K562 (cell line): ENCODE results near the gene NTRK1. TPM values are rescaled to one million over a fixed set of nuclear protein-coding genes. Genes with fewer than 3 reads are reported as not detected.

ENCODE experiments used
- ATAC-seq: fragments of 200-7000 bp; cut with Tn5 transposase; 3 replicates; pipeline ENCODE4 v1.9.1; 2020; ENCODE audit warnings: moderate library complexity
- BruUV-seq: library from RNA; stranded (reverse); fragments of 400-500 nt; replicated peaks from 2 replicates; lab custom pipeline; 2021; lab: Mats Ljungman, UMichigan
- CTCF ChIA-PET: fragments of 300-600 bp; formaldehyde crosslinking; extraction: SDS; loops from one replicate; lab custom pipeline; 2021; ENCODE audit warnings: low intra/inter-chr PET ratio; lab: Yijun Ruan, JAX
- POLR2A ChIA-PET: fragments of 300-600, 350-650 bp; sonication (Branson Sonifier 250); formaldehyde crosslinking; extraction: SDS; loops from one replicate; lab custom pipeline; 2021; ENCODE audit warnings: antibody characterized with exemption, inconsistent platforms; lab: Yijun Ruan, JAX
- DNase-seq, 4 experiments: peaks; one replicate each; pipeline versions ENCODE4 v3.0.0 to v3.0.0-alpha.2; 2011 to 2018; ENCODE audit warnings: low spot score in 3 of 4, mixed read lengths in 3 of 4; ENCODE audit errors: extremely low read depth in 1 of 4
- FAIRE-seq: peaks from 2 replicates; lab custom pipeline; 2011; peaks lifted over from hg19 to GRCh38; lab: Jason Lieb, UNC
- H2AFZ ChIP-seq: 2 replicates; pipeline ENCODE4 v1.6.0; 2011; ENCODE audit warnings: low read depth, low read length, control low read depth, inconsistent platforms
- H3K27ac ChIP-seq: fragments of 200-600 bp; 3 replicates; pipeline ENCODE4 v1.8.0; 2011; ENCODE audit warnings: low read depth, mild to moderate bottlenecking, control low read depth, inconsistent platforms, low read length, moderate library complexity, mixed read lengths; ENCODE audit errors: extremely low read depth
- H3K27me3 ChIP-seq, 2 experiments: fragments of 300-600 bp in 1 of 2; 2 replicates in 1 of 2; 3 replicates in 1 of 2; pipeline versions ENCODE4 v1.6.0 to v1.8.0; 2011; ENCODE audit warnings: inconsistent platforms in 2 of 2, low read length in 2 of 2, mild to moderate bottlenecking in 1 of 2, mixed read lengths in 1 of 2, moderate library complexity in 1 of 2; ENCODE audit not compliant: control insufficient read depth in 2 of 2, insufficient read depth in 2 of 2
- H3K36me3 ChIP-seq: fragments of 300-600 bp; 3 replicates; pipeline ENCODE4 v1.8.0; 2011; ENCODE audit warnings: mild to moderate bottlenecking, low read length, inconsistent platforms; ENCODE audit not compliant: control insufficient read depth, insufficient read depth
- H3K4me1 ChIP-seq, 2 experiments: fragments of 200-600 bp in 1 of 2; replicated peaks in 1 of 2; 2 replicates in 1 of 2; 3 replicates in 1 of 2; pipeline versions ENCODE4 v1.5.1 to v1.8.0; 2011; ENCODE audit warnings: inconsistent platforms in 2 of 2, low read length in 2 of 2, mild to moderate bottlenecking in 1 of 2, mixed read lengths in 1 of 2, moderate library complexity in 1 of 2; ENCODE audit not compliant: control insufficient read depth in 2 of 2, insufficient read depth in 2 of 2
- H3K4me2 ChIP-seq: 2 replicates; pipeline ENCODE4 v1.6.1; 2011; ENCODE audit warnings: low read length, control low read depth, inconsistent platforms, mixed read lengths; ENCODE audit not compliant: insufficient read depth
- H3K4me3 ChIP-seq: fragments of 200-600 bp; sonication (generic), shearing (Covaris generic); 2 replicates; pipeline ENCODE4 v1.5.1; 2016; ENCODE audit warnings: control low read depth, inconsistent platforms
- H3K79me2 ChIP-seq: fragments of 200-600 bp; 3 replicates; pipeline ENCODE4 v1.8.0; 2011; ENCODE audit warnings: low read length, inconsistent platforms; ENCODE audit not compliant: control insufficient read depth, insufficient read depth
- H3K9ac ChIP-seq, 2 experiments: 2 replicates each; pipeline versions ENCODE4 v1.6.0 to v1.6.1; 2011; ENCODE audit warnings: low read depth in 2 of 2, low read length in 2 of 2, control low read depth in 1 of 2, inconsistent platforms in 1 of 2, mild to moderate bottlenecking in 1 of 2, mixed read lengths in 1 of 2; ENCODE audit not compliant: insufficient read depth in 1 of 2
- H3K9me1 ChIP-seq: one replicate; pipeline ENCODE4 v1.6.0; 2011; ENCODE audit warnings: inconsistent platforms, mild to moderate bottlenecking, low read length, moderate library complexity; ENCODE audit not compliant: control insufficient read depth, insufficient read depth
- H3K9me3 ChIP-seq: replicated peaks from 2 replicates; pipeline ENCODE4 v1.5.1; 2011; ENCODE audit warnings: low read depth, low read length, inconsistent platforms; ENCODE audit not compliant: control insufficient read depth, insufficient read depth
- H4K20me1 ChIP-seq: replicated peaks from 2 replicates; pipeline ENCODE4 v1.6.1; 2011; ENCODE audit warnings: low read length, inconsistent platforms, mixed read lengths; ENCODE audit not compliant: control insufficient read depth, insufficient read depth
- BCOR ChIP-seq: fragments of 450-650 bp; IDR thresholded peaks from 2 replicates; pipeline ENCODE4 v1.6.1; 2016
- BRCA1 ChIP-seq, 2 experiments: fragments of 450-650 bp in 1 of 2; sonication (generic) in 1 of 2; formaldehyde crosslinking in 1 of 2; IDR thresholded peaks; 2 replicates each; pipeline versions ENCODE4 v1.5.0 to v1.6.1; 2017 to 2020; ENCODE audit warnings: mild to moderate bottlenecking in 1 of 2, missing genetic modification reagents in 1 of 2
- CEBPB ChIP-seq: fragments of 450-650 bp; IDR thresholded peaks from 2 replicates; pipeline ENCODE4 v1.6.1; 2016; ENCODE audit warnings: missing genetic modification characterization, missing compliant biosample characterization
- ESRRA ChIP-seq: fragments of 450-650 bp; IDR thresholded peaks from 2 replicates; pipeline ENCODE4 v1.6.1; 2014; ENCODE audit warnings: low read depth, mild to moderate bottlenecking, moderate library complexity, borderline replicate concordance
- EZH2 ChIP-seq: IDR thresholded peaks from 2 replicates; pipeline ENCODE4 v1.6.1; 2012; ENCODE audit warnings: low read depth, mild to moderate bottlenecking, inconsistent platforms, low read length, borderline replicate concordance
- HDAC1 ChIP-seq, 2 experiments: fragments of 450-650 bp; IDR thresholded peaks; 2 replicates each; pipeline ENCODE4 v1.6.1; 2016 to 2017; ENCODE audit warnings: inconsistent platforms in 1 of 2, mild to moderate bottlenecking in 1 of 2, moderate library complexity in 1 of 2
- HDGF ChIP-seq: fragments of 450-650 bp; IDR thresholded peaks from 2 replicates; pipeline ENCODE4 v1.6.1; 2016
- KDM1A ChIP-seq, 2 experiments: fragments of 450-650 bp; IDR thresholded peaks; 2 replicates each; pipeline ENCODE4 v1.6.1; 2016; ENCODE audit warnings: mild to moderate bottlenecking in 2 of 2
- NELFE ChIP-seq: IDR thresholded peaks from 2 replicates; pipeline ENCODE4 v1.6.1; 2011; ENCODE audit warnings: mild to moderate bottlenecking; ENCODE audit not compliant: insufficient read depth, insufficient read length
- PHF20 ChIP-seq: fragments of 450-650 bp; IDR thresholded peaks from 2 replicates; pipeline ENCODE4 v1.6.1; 2018; ENCODE audit not compliant: partially characterized antibody
- RCOR1 ChIP-seq, 2 experiments: IDR thresholded peaks; 2 replicates each; pipeline ENCODE4 v1.6.1; 2012; ENCODE audit warnings: low read depth in 2 of 2, low read length in 2 of 2, borderline replicate concordance in 1 of 2, improper control_type of control experiment in 1 of 2
- SMARCA5 ChIP-seq: fragments of 450-650 bp; IDR thresholded peaks from 2 replicates; pipeline ENCODE4 v1.6.1; 2016
- WGBS: fragments of 100-300 bp; shearing (Covaris generic); methylation state at CpG from one replicate; pipeline ENCODE4 v1.1.6; 2016; ENCODE audit warnings: low coverage, mixed read lengths; ENCODE audit not compliant: insufficient coverage; ENCODE audit errors: missing lambda C conversion rate; 5-methylcytosine and 5-hydroxymethylcytosine counted together
- in situ Hi-C: fragments of 300-500 bp; cut with MboI; formaldehyde crosslinking; loops from 4 replicates; pipeline ENCODE4 v1.15.0; 2018; ENCODE audit warnings: inconsistent platforms, mixed read lengths
- intact Hi-C: fragments of 100-400 bp; cut with micrococcal nuclease; formaldehyde crosslinking; loops from 2 replicates; pipeline ENCODE4 v1.14.2; 2022
- polyA plus RNA-seq, 8 experiments: library from polyadenylated mRNA; depleted of rRNA in 4 of 8; stranded (reverse) in 5 of 8; unstranded in 3 of 8; fragments of >200 nt; fragmentation: Nextera tagmentation in 2 of 8; fragmentation: Illumina TruSeq in 1 of 8; extraction: Ambion mirVana in 2 of 8; extraction: Trizol in 1 of 8; gene quantifications; 2 replicates each; pipeline versions ENCODE4 v1.2.1 to v1.2.3, GENCODE V29; 2011 to 2014; ENCODE audit warnings: inconsistent platforms in 1 of 8, missing spikeins in 1 of 8
- total RNA-seq, 7 experiments: library from RNA; depleted of rRNA in 6 of 7; stranded (reverse); fragments of >200 nt in 6 of 7; fragmentation: Illumina TruSeq in 2 of 7; extraction: Trizol in 2 of 7; gene quantifications; 2 replicates each; pipeline versions ENCODE4 v1.2.1 to v1.2.3, GENCODE V29; 2011 to 2021; ENCODE audit warnings: low replicate concordance in 1 of 7
- TF ChIP-seq, protein P1 (sequence below), 2 experiments: fragments of 200-800 bp in 1 of 2; sonication (Bioruptor generic) in 1 of 2; sonication (generic) in 1 of 2; formaldehyde crosslinking in 1 of 2; IDR thresholded peaks in 1 of 2; conservative IDR thresholded peaks in 1 of 2; 2 replicates each; pipeline versions ENCODE4 v1.5.0 to v1.6.1; 2016 to 2020; ENCODE audit warnings: missing compliant biosample characterization in 1 of 2, missing genetic modification characterization in 1 of 2, missing genetic modification reagents in 1 of 2
- TF ChIP-seq, protein P2 (sequence below): fragments of 450-650 bp; IDR thresholded peaks from 2 replicates; pipeline ENCODE4 v1.6.1; 2016; ENCODE audit warnings: missing biosample characterization, missing genetic modification characterization
- TF ChIP-seq, protein P3 (sequence below): fragments of 450-650 bp; IDR thresholded peaks from 2 replicates; pipeline ENCODE4 v1.6.1; 2016; ENCODE audit warnings: low read depth, mild to moderate bottlenecking, moderate library complexity

NTRK1 gene
- total and polyA plus RNA-seq, 9 of the 15 experiments (the other 6 are each of a cell fraction or from before 2014, with no cell fraction given) = 0.46 to 30.0 (median 7.9) TPM

DNA sequence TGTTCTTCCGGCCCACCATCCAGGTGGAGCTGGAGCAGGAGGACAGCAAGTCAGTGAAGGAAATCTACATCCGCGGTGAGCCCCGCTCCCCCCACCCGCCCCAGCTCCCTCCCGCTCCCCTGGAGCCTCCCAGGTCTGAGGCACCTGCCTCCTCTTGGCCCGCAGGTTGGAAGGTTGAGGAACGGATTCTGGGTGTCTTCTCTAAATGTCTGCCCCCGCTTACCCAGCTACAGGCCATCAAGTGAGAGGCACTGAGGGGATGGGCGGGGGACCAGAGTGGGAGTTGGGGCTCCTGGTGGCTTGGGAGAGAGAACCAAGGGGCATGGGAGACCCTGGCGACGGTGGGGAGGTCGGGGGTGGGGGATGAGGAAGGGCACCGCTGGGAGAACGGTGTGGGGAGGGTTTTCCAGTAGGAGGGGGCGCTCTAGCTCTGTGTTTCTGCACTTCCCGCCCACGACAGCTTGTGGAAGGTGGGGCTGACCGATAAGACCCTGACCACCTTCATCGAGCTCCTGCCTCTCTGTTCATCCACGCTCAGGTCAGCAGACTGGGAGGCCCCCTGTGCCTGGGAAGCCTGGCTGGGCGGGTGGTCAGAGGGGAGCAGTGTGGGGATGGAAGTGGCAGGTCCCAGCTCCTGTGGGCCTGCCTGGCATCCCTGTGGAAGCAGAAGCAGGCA, 64.0 kb downstream of the NTRK1 start (continued):
- TF ChIP-seq BCOR = no peak

DNA sequence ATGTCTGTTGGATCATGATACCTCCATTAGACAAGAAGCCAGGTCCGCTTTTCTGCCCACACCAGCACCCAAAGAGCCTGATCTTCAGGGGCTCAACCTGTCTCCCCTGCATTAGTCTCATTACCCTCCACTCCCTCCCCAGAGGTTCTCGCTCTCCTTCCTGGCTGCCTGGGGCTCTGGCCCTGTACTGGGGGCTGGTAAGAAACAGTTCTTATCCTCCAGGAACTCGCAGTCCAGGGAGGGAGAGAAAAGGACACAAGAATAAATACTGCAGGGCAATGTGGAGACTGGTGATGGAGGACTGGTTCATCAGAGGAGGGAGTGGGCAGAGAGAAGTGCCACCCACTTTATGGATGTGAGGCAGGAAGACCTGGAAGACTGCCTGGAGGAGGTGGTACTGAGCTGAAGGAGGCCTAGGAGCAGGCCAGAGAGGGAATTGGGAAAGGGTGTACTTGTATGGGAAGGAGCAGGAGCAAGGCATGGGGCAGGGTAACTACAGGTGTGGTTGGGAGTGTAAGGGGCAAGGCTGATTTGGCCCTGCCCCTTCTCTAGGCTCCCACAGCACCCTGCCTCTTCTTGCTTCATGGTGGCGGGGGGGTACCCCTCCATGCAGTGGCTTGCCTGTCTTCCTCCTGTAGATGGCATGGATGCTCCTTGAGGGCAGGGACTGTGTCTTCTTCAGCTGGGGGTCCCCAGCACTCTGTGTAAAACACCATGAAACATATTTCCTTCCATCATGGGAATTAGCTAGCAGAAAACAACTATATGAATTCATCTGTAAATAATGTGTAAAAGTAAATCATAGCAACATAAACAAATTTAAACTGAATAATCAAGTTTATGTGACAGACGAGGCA, 64.7 kb downstream of the NTRK1 start:
- ChIA-PET POLR2A (interaction anchor here (0.7 to 1.6 kb wide), 2 partner anchors 69 to 267 kb away, joined by 3 to 4 read pairs; no protein-coding TSS in a partner anchor), CTCF (interaction anchor here (0.6 kb wide), 1 partner anchor 310 kb away, joined by 3 read pairs; no protein-coding TSS in a partner anchor)
- Histone ChIP-seq H3K4me3 (no peak overlapping the region), H3K9me3 (no peaks in the 10 kb centered on the region), H3K27me3 (peaks cover 8 to 17% of the 10 kb centered on the region in 2 experiments; a peak in 3 of 5 replicates), H3K9me1 (no peaks in the 10 kb centered on the region), H4K20me1 (no peaks in the 10 kb centered on the region), H3K79me2 (no peaks in the 10 kb centered on the region), H3K4me1 (peaks cover 24 to 39% of the 10 kb centered on the region in 2 experiments), H3K4me2 (no peak overlapping the region), H3K27ac (peak overlapping the region; percentile 1; the same call in 1 of the 3 replicates), H2AFZ (peak overlapping the region; percentile 20), H3K36me3 (no peaks in the 10 kb centered on the region), H3K9ac (peak overlapping the region in 1 of 2 experiments; percentile 67; a peak in 1 of 4 replicates)
- in situ Hi-C loops = loop anchor here (5.0 kb wide), 1 partner anchor 33 kb away; the partner anchor contains the start of gene PEAR1
- intact Hi-C loops = loop anchor here (5.0 kb wide), 2 partner anchors 47 to 232 kb away; no protein-coding TSS in a partner anchor
- FAIRE-seq (no peak), DNase-seq (no peak), ATAC-seq (no peak)
- BruUV-seq = no TSS peak
- WGBS = 66% methylated on average over 4 of the region's 5 CpGs
- TF ChIP-seq PHF20 = peak; percentile 27
- TF ChIP-seq, protein P1, sequence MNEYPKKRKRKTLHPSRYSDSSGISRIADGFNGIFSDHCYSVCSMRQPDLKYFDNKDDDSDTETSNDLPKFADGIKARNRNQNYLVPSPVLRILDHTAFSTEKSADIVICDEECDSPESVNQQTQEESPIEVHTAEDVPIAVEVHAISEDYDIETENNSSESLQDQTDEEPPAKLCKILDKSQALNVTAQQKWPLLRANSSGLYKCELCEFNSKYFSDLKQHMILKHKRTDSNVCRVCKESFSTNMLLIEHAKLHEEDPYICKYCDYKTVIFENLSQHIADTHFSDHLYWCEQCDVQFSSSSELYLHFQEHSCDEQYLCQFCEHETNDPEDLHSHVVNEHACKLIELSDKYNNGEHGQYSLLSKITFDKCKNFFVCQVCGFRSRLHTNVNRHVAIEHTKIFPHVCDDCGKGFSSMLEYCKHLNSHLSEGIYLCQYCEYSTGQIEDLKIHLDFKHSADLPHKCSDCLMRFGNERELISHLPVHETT (CRISPR knock-in tag; conservative IDR thresholded peaks at IDR 0.05 in 1 of 2, IDR thresholded peaks at IDR 0.05 in 1 of 2) = no peak
- no peak for TF ChIP-seq NELFE
- TF ChIP-seq ESRRA = no peak
- 0 out of 4 replicates have a peak, but pooled peaks of 1 of the 2 experiments have one; percentile 9 for TF ChIP-seq RCOR1 (IDR thresholded peaks at IDR 0.05; ENCODE audit: borderline replicate concordance in 1 of 2, low read depth in 2 of 2, low read length in 2 of 2)
- TF ChIP-seq SMARCA5 = peak; percentile 79
- TF ChIP-seq HDGF = 0 out of 2 replicates have a peak, but pooled peaks have one; percentile 25
- peak; percentile 47 to 68 for TF ChIP-seq KDM1A (IDR thresholded peaks at IDR 0.05)
- TF ChIP-seq EZH2 = no peak
- TF ChIP-seq BRCA1 (IDR thresholded peaks at IDR 0.05) = no peak
- TF ChIP-seq BRCA1 (CRISPR knock-in tag; IDR thresholded peaks at IDR 0.05) = no peak
- TF ChIP-seq, protein P2, sequence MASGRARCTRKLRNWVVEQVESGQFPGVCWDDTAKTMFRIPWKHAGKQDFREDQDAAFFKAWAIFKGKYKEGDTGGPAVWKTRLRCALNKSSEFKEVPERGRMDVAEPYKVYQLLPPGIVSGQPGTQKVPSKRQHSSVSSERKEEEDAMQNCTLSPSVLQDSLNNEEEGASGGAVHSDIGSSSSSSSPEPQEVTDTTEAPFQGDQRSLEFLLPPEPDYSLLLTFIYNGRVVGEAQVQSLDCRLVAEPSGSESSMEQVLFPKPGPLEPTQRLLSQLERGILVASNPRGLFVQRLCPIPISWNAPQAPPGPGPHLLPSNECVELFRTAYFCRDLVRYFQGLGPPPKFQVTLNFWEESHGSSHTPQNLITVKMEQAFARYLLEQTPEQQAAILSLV (tag) = no peak
- no peak for TF ChIP-seq CEBPB
- TF ChIP-seq, protein P3, sequence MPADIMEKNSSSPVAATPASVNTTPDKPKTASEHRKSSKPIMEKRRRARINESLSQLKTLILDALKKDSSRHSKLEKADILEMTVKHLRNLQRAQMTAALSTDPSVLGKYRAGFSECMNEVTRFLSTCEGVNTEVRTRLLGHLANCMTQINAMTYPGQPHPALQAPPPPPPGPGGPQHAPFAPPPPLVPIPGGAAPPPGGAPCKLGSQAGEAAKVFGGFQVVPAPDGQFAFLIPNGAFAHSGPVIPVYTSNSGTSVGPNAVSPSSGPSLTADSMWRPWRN = no peak
- TF ChIP-seq HDAC1 (IDR thresholded peaks at IDR 0.05) = peak in 1 of 2 experiments; percentile 31; a peak in 1 of 4 replicates
